ENCODE results near the gene NUDT6. TPM values are rescaled to one million over a fixed set of nuclear protein-coding genes. Genes with fewer than 3 reads are reported as not detected.

Gene NUDT6
- total RNA-seq, 4 donors from 2014 or later, result 3.0 to 6.5 (median 5.6) TPM

- TF ChIP-seq, protein P1, sequence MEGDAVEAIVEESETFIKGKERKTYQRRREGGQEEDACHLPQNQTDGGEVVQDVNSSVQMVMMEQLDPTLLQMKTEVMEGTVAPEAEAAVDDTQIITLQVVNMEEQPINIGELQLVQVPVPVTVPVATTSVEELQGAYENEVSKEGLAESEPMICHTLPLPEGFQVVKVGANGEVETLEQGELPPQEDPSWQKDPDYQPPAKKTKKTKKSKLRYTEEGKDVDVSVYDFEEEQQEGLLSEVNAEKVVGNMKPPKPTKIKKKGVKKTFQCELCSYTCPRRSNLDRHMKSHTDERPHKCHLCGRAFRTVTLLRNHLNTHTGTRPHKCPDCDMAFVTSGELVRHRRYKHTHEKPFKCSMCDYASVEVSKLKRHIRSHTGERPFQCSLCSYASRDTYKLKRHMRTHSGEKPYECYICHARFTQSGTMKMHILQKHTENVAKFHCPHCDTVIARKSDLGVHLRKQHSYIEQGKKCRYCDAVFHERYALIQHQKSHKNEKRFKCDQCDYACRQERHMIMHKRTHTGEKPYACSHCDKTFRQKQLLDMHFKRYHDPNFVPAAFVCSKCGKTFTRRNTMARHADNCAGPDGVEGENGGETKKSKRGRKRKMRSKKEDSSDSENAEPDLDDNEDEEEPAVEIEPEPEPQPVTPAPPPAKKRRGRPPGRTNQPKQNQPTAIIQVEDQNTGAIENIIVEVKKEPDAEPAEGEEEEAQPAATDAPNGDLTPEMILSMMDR (IDR thresholded peaks at IDR 0.05), result no peak
- TF ChIP-seq POLR2AphosphoS5 (IDR thresholded peaks at IDR 0.05) (no peak), POLR2A (IDR thresholded peaks at IDR 0.05; ENCODE audit: low read depth) (no peak), EP300 (IDR thresholded peaks at IDR 0.05) (no peak)
- intact Hi-C loops (cut with DNase I), result no loop called here
- H3K4me3 ChIP-seq, result no peak overlapping the region
Observed at GRCh38 chr4:122890147-122890795, 32.1 kb downstream of the NUDT6 start.

GRCh38 chr4:122889726-122890125 lies 32.7 kb downstream of the NUDT6 start:
- H3K27ac ChIP-seq (replicated peaks in 1 of 4), result no peak overlapping the region
- H3K9me3 ChIP-seq, result no peaks in the 10 kb centered on the region
- no peaks in the 10 kb centered on the region for H3K27me3 ChIP-seq
- 69% methylated on average over 1 of the region's 1 CpG for WGBS
- DNase-seq (ENCODE audit: extremely low spot score), result no peak
- H3K4me3 ChIP-seq, result no peak overlapping the region
- H3K4me1 ChIP-seq, result peaks cover 0 to 16% (median 9%) of the 10 kb centered on the region in 4 donors
- intact Hi-C loops (cut with DNase I), result no loop called here
- TF ChIP-seq POLR2AphosphoS5 (IDR thresholded peaks at IDR 0.05) (no peak), EP300 (IDR thresholded peaks at IDR 0.05) (no peak), POLR2A (IDR thresholded peaks at IDR 0.05; ENCODE audit: low read depth) (no peak)
- TF ChIP-seq, protein P1 (IDR thresholded peaks at IDR 0.05), result no peak
- peaks cover 0 to 31% (median 14%) of the 10 kb centered on the region in 4 donors for H3K36me3 ChIP-seq

More at GRCh38 chr4:122890147-122890795, 32.1 kb downstream of the NUDT6 start:
- WGBS, result 79% methylated on average over 2 of the region's 2 CpGs
- DNase-seq (ENCODE audit: extremely low spot score), result no peak
- Histone ChIP-seq H3K9me3 (no peaks in the 10 kb centered on the region), H3K4me1 (peaks cover 0 to 16% (median 9%) of the 10 kb centered on the region in 4 donors), H3K27ac (replicated peaks in 1 of 4) (no peak overlapping the region), H3K27me3 (no peaks in the 10 kb centered on the region), H3K36me3 (peaks cover 0 to 31% (median 14%) of the 10 kb centered on the region in 4 donors)

DNA sequence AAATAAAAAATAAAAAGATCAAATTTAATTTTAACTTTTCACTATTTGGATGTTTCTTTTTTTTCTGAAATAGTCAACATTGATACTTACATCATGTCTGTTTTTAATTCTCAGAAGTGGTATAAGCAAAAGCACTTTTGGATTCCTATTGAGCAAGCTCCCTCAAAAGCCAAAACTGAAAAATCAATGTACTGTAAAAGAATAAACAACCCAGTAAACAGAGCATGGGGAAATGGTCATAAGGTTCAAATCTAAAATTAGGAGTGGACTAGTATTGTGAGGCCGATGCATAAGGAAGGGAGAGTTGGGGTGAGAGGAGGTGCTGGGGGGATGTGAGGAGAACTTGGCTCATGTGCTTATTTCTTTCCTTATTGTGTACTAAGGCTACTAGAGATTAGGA lies 37.9 kb downstream of the NUDT6 start:
- 69% methylated on average over 1 of the region's 1 CpG for WGBS
- DNase-seq (ENCODE audit: extremely low spot score), result no peak
- H3K27me3 ChIP-seq, result no peaks in the 10 kb centered on the region
- peaks cover 0 to 11% (median 4%) of the 10 kb centered on the region in 4 donors for H3K4me1 ChIP-seq
- H3K36me3 ChIP-seq, result peaks cover 0 to 22% (median 11%) of the 10 kb centered on the region in 4 donors
- TF ChIP-seq EP300 (IDR thresholded peaks at IDR 0.05) (no peak), POLR2A (IDR thresholded peaks at IDR 0.05; ENCODE audit: low read depth) (no peak), POLR2AphosphoS5 (IDR thresholded peaks at IDR 0.05) (no peak)
- TF ChIP-seq, protein P1 (IDR thresholded peaks at IDR 0.05), result no peak
- H3K27ac ChIP-seq (replicated peaks in 1 of 4), result no peak overlapping the region
- H3K4me3 ChIP-seq, result no peak overlapping the region
- intact Hi-C loops (cut with DNase I), result no loop called here
- no peaks in the 10 kb centered on the region for H3K9me3 ChIP-seq

DNA sequence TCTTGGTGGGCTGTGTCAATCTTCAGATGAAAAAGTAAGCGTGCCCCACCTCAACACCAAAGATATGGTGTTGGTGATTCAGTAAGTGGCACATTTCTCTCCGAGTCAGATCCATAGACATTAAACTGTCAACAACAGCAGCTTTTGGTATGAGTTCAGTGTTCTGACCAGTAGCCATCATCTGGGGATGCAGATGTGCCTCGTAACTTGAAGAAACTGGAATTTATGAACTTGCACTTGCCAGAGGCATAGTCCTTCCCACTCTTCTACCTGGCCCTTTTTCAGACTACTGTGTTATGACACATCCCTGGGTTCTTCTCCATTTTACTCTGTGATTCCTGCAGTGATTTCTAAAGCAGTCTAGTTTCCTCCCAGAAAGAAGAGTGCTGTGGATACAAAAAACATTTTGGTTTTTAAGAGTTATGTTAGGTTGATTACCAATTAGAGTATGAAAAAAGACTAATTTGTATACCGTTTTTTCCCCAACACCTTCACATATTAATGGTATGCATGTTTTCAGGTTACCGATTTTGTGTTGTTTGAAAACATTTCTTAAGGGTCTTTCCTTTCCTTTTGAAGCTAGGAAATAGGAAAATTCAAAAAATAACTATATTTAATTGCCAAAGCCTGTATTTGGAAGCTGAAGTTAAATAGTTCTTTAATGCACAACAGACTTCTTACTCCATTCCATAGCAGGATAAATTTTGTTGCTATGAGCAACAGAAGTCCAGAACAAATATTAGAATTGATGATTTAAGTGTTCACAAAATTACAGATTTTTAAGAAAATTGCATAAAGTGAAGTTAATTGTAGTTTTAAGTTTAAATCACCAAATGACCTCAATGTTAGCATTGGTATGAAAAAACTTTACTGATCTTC lies 39.3 kb downstream of the NUDT6 start:
- Histone ChIP-seq H3K27ac (replicated peaks in 1 of 4) (no peak overlapping the region), H3K4me3 (no peak overlapping the region), H3K27me3 (no peaks in the 10 kb centered on the region), H3K36me3 (peaks cover 0 to 16% (median 11%) of the 10 kb centered on the region in 4 donors), H3K4me1 (peaks cover 0 to 7% (median 3%) of the 10 kb centered on the region in 4 donors), H3K9me3 (no peaks in the 10 kb centered on the region)
- intact Hi-C loops (cut with DNase I), result no loop called here
- 87% methylated on average over 5 of the region's 5 CpGs for WGBS
- TF ChIP-seq, protein P1 (IDR thresholded peaks at IDR 0.05), result no peak
- TF ChIP-seq POLR2A (IDR thresholded peaks at IDR 0.05; ENCODE audit: low read depth) (no peak), EP300 (IDR thresholded peaks at IDR 0.05) (no peak), POLR2AphosphoS5 (IDR thresholded peaks at IDR 0.05) (no peak)
- DNase-seq (ENCODE audit: extremely low spot score), result no peak

Data from esophagus muscularis mucosa (tissue), 4 donors.